ENCODE data around the gene GMEB2. TPM values are rescaled to one million over a fixed set of nuclear protein-coding genes. Genes with fewer than 3 reads are reported as not detected.
"Not testable (repeated sequence)": the region's sequence is repeated elsewhere in the genome, so short reads cannot be mapped to it uniquely, and the experiment has no call there.

Gene GMEB2
- total RNA-seq, 1 donor = 9.4 TPM

- Histone ChIP-seq H3K4me3 (ENCODE audit: insufficient read depth, low read length) (no peak overlapping the region), H3K4me1 (ENCODE audit: insufficient read depth, low read length) (no peaks in the 10 kb centered on the region), H3K27me3 (ENCODE audit: insufficient read depth, low read length) (no peaks in the 10 kb centered on the region), H2AFZ (ENCODE audit: low read length) (no peak overlapping the region), H4K20me1 (ENCODE audit: insufficient read depth, low read length) (no peaks in the 10 kb centered on the region), H3K36me3 (ENCODE audit: insufficient read depth, low read length) (no peaks in the 10 kb centered on the region), H3K27ac (ENCODE audit: low read depth, low read length) (no peak overlapping the region), H3K4me2 (ENCODE audit: insufficient read depth, low read length) (no peak overlapping the region), H3K79me2 (ENCODE audit: insufficient read depth, low read length) (no peaks in the 10 kb centered on the region), H3K9me3 (ENCODE audit: low read depth, low read length) (no peaks in the 10 kb centered on the region)
- TF ChIP-seq CTCF (IDR thresholded peaks at IDR 0.05; ENCODE audit: extremely low read depth, low read depth, low read length) = no peak
- DNase-seq (ENCODE audit: insufficient read length, low spot score, missing footprints) = no peak
Observed at GRCh38 chr20:63560856-63561609, 65.9 kb downstream of the GMEB2 start.

- H2AFZ ChIP-seq (ENCODE audit: low read length) = no peak overlapping the region
- no peaks in the 10 kb centered on the region for H3K4me1 ChIP-seq (ENCODE audit: insufficient read depth, low read length)
- no peaks in the 10 kb centered on the region for H3K27me3 ChIP-seq (ENCODE audit: insufficient read depth, low read length)
- TF ChIP-seq CTCF (IDR thresholded peaks at IDR 0.05; ENCODE audit: extremely low read depth, low read depth, low read length) = no peak
- no peaks in the 10 kb centered on the region for H3K9me3 ChIP-seq (ENCODE audit: low read depth, low read length)
- H3K4me3 ChIP-seq (ENCODE audit: insufficient read depth, low read length) = no peak overlapping the region
- no peaks in the 10 kb centered on the region for H4K20me1 ChIP-seq (ENCODE audit: insufficient read depth, low read length)
- H3K79me2 ChIP-seq (ENCODE audit: insufficient read depth, low read length) = no peaks in the 10 kb centered on the region
- DNase-seq (ENCODE audit: insufficient read length, low spot score, missing footprints) = no peak
- H3K27ac ChIP-seq (ENCODE audit: low read depth, low read length) = no peak overlapping the region
- H3K36me3 ChIP-seq (ENCODE audit: insufficient read depth, low read length) = no peaks in the 10 kb centered on the region
- H3K4me2 ChIP-seq (ENCODE audit: insufficient read depth, low read length) = no peak overlapping the region
Observed at GRCh38 chr20:63560333-63560805, 66.5 kb downstream of the GMEB2 start.

GRCh38 chr20:63559485-63560332 lies 67.2 kb downstream of the GMEB2 start:
- not testable (repeated sequence) for H2AFZ ChIP-seq (ENCODE audit: low read length); H3K36me3 ChIP-seq (ENCODE audit: insufficient read depth, low read length); H3K79me2 ChIP-seq (ENCODE audit: insufficient read depth, low read length); H3K9me3 ChIP-seq (ENCODE audit: low read depth, low read length); H3K4me2 ChIP-seq (ENCODE audit: insufficient read depth, low read length); DNase-seq (ENCODE audit: insufficient read length, low spot score, missing footprints); H3K4me3 ChIP-seq (ENCODE audit: insufficient read depth, low read length); H3K27me3 ChIP-seq (ENCODE audit: insufficient read depth, low read length); H3K27ac ChIP-seq (ENCODE audit: low read depth, low read length); H4K20me1 ChIP-seq (ENCODE audit: insufficient read depth, low read length); H3K4me1 ChIP-seq (ENCODE audit: insufficient read depth, low read length)

GRCh38 chr20:63558804-63559484 lies 68.0 kb downstream of the GMEB2 start:
- H3K4me3 ChIP-seq (ENCODE audit: insufficient read depth, low read length) = no peak overlapping the region
- TF ChIP-seq CTCF (IDR thresholded peaks at IDR 0.05; ENCODE audit: extremely low read depth, low read depth, low read length) = no peak
- H3K27me3 ChIP-seq (ENCODE audit: insufficient read depth, low read length) = no peaks in the 10 kb centered on the region
- H4K20me1 ChIP-seq (ENCODE audit: insufficient read depth, low read length) = no peaks in the 10 kb centered on the region
- H3K4me2 ChIP-seq (ENCODE audit: insufficient read depth, low read length) = no peak overlapping the region
- H3K4me1 ChIP-seq (ENCODE audit: insufficient read depth, low read length) = no peaks in the 10 kb centered on the region
- H3K79me2 ChIP-seq (ENCODE audit: insufficient read depth, low read length) = no peaks in the 10 kb centered on the region
- no peak for DNase-seq (ENCODE audit: insufficient read length, low spot score, missing footprints)
- H2AFZ ChIP-seq (ENCODE audit: low read length) = no peak overlapping the region
- H3K36me3 ChIP-seq (ENCODE audit: insufficient read depth, low read length) = no peaks in the 10 kb centered on the region
- H3K27ac ChIP-seq (ENCODE audit: low read depth, low read length) = no peak overlapping the region
- no peaks in the 10 kb centered on the region for H3K9me3 ChIP-seq (ENCODE audit: low read depth, low read length)
